ENCODE results near the gene TTC34.

TTC34 gene

GRCh38 chr1:2837823-2838222, 36.3 kb upstream of the TTC34 start:
- Histone ChIP-seq H3K9ac (ENCODE audit: low read depth, low read length, poor library complexity, severe bottlenecking) (no peak overlapping the region), H3K9me2 (replicated peaks; ENCODE audit: low read depth, low read length) (no peaks in the 10 kb centered on the region), H3K4me2 (ENCODE audit: low read depth, low read length, poor library complexity, severe bottlenecking) (no peak overlapping the region), H2AFZ (ENCODE audit: low read length) (no peak overlapping the region), H3K79me2 (ENCODE audit: insufficient read depth, low read length) (no peaks in the 10 kb centered on the region), H4K20me1 (ENCODE audit: insufficient read depth, low read length, poor library complexity, severe bottlenecking) (no peaks in the 10 kb centered on the region), H3K36me3 (ENCODE audit: insufficient read depth, low read length) (no peaks in the 10 kb centered on the region), H3K4me3 (ENCODE audit: low read length, poor library complexity, severe bottlenecking) (no peak overlapping the region), H3K9me3 (ENCODE audit: insufficient read depth, low read depth, low read length) (no peaks in the 10 kb centered on the region), H3K27me3 (ENCODE audit: insufficient read depth, low read length, poor library complexity, severe bottlenecking) (no peaks in the 10 kb centered on the region), H3K4me1 (ENCODE audit: insufficient read depth, low read length, poor library complexity, severe bottlenecking) (peaks cover 17% of the 10 kb centered on the region), H3F3A (ENCODE audit: low read depth) (no peaks in the 10 kb centered on the region)
- no peak for TF ChIP-seq CTCF (conservative IDR thresholded peaks at IDR 0.05; ENCODE audit: low read length)
- no peak for TF ChIP-seq EZH2phosphoT487 (IDR thresholded peaks at IDR 0.05; ENCODE audit: borderline replicate concordance)

GRCh38 chr1:2837316-2837715, 35.8 kb upstream of the TTC34 start:
- H3K9me2 ChIP-seq (replicated peaks; ENCODE audit: low read depth, low read length), result no peaks in the 10 kb centered on the region
- H3K4me3 ChIP-seq (ENCODE audit: low read length, poor library complexity, severe bottlenecking), result no peak overlapping the region
- no peaks in the 10 kb centered on the region for H3F3A ChIP-seq (ENCODE audit: low read depth)
- H3K4me1 ChIP-seq (ENCODE audit: insufficient read depth, low read length, poor library complexity, severe bottlenecking), result peaks cover 17% of the 10 kb centered on the region
- no peaks in the 10 kb centered on the region for H3K79me2 ChIP-seq (ENCODE audit: insufficient read depth, low read length)
- no peak overlapping the region for H3K4me2 ChIP-seq (ENCODE audit: low read depth, low read length, poor library complexity, severe bottlenecking)
- no peaks in the 10 kb centered on the region for H3K9me3 ChIP-seq (ENCODE audit: insufficient read depth, low read depth, low read length)
- no peaks in the 10 kb centered on the region for H3K27me3 ChIP-seq (ENCODE audit: insufficient read depth, low read length, poor library complexity, severe bottlenecking)
- TF ChIP-seq CTCF (conservative IDR thresholded peaks at IDR 0.05; ENCODE audit: low read length), result no peak
- no peak for TF ChIP-seq EZH2phosphoT487 (IDR thresholded peaks at IDR 0.05; ENCODE audit: borderline replicate concordance)
- H4K20me1 ChIP-seq (ENCODE audit: insufficient read depth, low read length, poor library complexity, severe bottlenecking), result no peaks in the 10 kb centered on the region
- H2AFZ ChIP-seq (ENCODE audit: low read length), result no peak overlapping the region
- H3K9ac ChIP-seq (ENCODE audit: low read depth, low read length, poor library complexity, severe bottlenecking), result no peak overlapping the region
- no peaks in the 10 kb centered on the region for H3K36me3 ChIP-seq (ENCODE audit: insufficient read depth, low read length)

GRCh38 chr1:2836333-2836970, 35.0 kb upstream of the TTC34 start:
- Histone ChIP-seq H3K9me3 (ENCODE audit: insufficient read depth, low read depth, low read length) (peaks cover 7% of the 10 kb centered on the region; the same call in 1 of the 2 replicates), H3K4me1 (ENCODE audit: insufficient read depth, low read length, poor library complexity, severe bottlenecking) (peaks cover 17% of the 10 kb centered on the region), H3K27me3 (ENCODE audit: insufficient read depth, low read length, poor library complexity, severe bottlenecking) (no peaks in the 10 kb centered on the region), H3K36me3 (ENCODE audit: insufficient read depth, low read length) (no peaks in the 10 kb centered on the region), H3F3A (ENCODE audit: low read depth) (no peaks in the 10 kb centered on the region), H3K79me2 (ENCODE audit: insufficient read depth, low read length) (no peaks in the 10 kb centered on the region), H2AFZ (ENCODE audit: low read length) (no peak overlapping the region), H3K9ac (ENCODE audit: low read depth, low read length, poor library complexity, severe bottlenecking) (no peak overlapping the region), H3K9me2 (replicated peaks; ENCODE audit: low read depth, low read length) (no peaks in the 10 kb centered on the region), H3K4me2 (ENCODE audit: low read depth, low read length, poor library complexity, severe bottlenecking) (no peak overlapping the region), H3K4me3 (ENCODE audit: low read length, poor library complexity, severe bottlenecking) (no peak overlapping the region), H4K20me1 (ENCODE audit: insufficient read depth, low read length, poor library complexity, severe bottlenecking) (no peaks in the 10 kb centered on the region)
- no peak for TF ChIP-seq EZH2phosphoT487 (IDR thresholded peaks at IDR 0.05; ENCODE audit: borderline replicate concordance)
- no peak for TF ChIP-seq CTCF (conservative IDR thresholded peaks at IDR 0.05; ENCODE audit: low read length)

Data from Loucy (cell line).